ENCODE data around the gene TYW5.
A peak's percentile ranks its signal among the peaks of the same experiment; 100 is the strongest.

TYW5 gene, protein sequence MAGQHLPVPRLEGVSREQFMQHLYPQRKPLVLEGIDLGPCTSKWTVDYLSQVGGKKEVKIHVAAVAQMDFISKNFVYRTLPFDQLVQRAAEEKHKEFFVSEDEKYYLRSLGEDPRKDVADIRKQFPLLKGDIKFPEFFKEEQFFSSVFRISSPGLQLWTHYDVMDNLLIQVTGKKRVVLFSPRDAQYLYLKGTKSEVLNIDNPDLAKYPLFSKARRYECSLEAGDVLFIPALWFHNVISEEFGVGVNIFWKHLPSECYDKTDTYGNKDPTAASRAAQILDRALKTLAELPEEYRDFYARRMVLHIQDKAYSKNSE

DNA sequence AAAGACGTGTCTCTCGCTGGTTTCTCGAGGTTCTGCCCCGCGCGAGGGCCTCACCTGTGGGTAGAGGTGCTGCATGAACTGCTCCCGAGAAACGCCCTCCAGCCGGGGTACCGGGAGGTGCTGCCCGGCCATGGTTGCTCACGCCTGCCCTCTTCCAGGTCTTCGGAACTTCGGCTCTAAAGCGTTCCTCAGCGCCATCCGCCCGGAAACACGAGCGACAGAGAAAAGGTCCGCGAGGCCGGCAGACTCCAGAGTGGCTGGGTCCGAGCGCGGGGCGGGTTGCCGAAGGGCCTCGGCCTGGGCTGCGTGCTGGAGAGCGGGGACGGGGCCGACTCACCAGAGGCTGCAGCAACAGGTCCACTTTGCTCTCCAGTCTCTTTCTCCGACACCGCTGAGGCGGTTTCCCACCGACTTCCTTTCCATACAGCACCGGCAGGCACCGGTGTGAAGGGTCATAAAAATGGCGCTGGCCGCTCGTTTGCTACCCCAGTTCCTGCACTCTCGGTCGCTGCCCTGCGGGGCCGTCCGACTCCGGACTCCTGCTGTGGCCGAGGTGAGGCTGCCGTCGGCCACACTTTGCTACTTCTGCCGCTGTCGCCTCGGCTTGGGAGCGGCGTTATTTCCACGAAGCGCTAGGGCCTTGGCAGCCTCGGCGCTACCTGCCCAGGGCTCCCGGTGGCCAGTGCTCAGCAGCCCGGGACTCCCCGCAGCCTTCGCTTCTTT is at the start of gene TYW5, which contains the start of gene MAIP1:
TSS of gene TYW5 (minus strand) at position 153 of the 723 bp plus-strand sequence. CDS start at position 132, 21 bp downstream.
TSS of gene MAIP1 (plus strand) at position 244 of the 723 bp plus-strand sequence. CDS start at position 461, 217 bp downstream.
- peak; percentile 64 for DNase-seq (ENCODE audit: low read depth)

DNA sequence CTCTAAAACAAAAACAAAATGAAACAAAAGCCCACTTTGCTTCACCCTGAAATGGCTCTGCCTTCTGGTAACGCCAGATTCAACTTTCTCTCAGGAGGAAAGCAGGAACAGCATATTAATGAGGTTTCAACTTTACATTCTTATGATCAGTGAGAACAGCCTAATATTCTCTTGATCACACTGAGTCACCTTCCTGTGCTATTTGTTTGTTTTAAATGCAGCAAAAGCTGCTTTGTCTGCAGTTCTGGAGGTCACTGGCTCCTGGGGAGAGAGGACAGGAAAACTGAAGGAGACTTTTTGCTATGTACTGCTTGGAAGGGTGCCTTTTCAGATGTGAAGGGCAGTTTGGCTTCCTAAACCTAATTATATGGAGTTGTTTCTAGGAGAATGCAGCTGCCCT is 48.2 kb upstream of the TYW5 start:
- no peak for DNase-seq (ENCODE audit: low read depth)

DNA sequence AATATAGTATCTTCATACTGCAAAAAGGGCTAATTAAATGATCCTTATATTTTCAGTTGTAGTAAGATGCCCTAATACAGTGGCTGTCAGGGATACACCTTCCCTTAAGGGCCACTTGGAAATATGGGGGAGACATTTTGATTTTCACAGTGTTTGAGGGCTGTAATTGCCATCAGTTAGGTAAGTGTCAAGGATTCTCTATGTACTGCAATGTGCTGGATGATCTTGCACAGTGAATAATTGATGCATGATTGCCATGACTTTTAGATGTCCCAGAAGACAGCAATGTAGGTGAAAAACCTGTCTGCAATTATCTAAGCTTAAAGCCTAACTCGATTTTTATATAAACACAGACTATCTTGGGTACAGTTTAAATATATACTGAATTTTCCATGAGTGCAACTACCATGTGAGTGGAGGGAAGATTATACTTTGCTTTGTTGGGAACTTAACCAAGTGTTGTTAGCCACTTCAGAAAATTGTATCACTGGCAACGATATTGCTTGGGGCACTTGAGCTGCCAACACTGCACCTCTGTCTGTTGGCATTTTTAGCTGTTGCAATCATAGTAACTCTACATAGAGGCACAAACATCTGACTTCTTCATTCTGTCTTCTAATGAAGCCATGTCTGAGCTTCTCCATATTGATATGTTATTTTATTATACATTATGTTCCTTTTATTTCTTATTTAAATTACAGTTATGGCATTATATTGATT is 45.3 kb upstream of the TYW5 start:
- DNase-seq (ENCODE audit: low read depth), result no peak

DNA sequence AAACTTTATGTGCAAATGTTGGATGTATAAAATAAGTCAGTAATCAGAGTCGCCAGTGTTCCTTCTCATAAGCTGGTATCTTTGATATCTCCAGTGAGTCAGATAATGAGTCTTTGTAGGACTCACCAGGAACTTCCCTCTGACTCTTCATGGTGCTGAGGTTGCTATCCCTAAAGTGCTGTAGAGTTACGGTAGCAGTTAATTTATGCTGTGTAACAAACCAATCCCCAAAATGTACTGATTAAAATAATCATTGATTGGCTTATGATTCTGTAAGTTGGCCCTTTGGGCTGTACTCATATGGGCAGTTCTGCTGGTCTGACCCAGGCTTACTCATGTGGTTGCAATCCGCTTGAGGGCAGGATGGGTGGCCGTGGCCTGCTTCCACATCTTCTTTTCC is 43.9 kb upstream of the TYW5 start:
- no peak for DNase-seq (ENCODE audit: low read depth)

DNA sequence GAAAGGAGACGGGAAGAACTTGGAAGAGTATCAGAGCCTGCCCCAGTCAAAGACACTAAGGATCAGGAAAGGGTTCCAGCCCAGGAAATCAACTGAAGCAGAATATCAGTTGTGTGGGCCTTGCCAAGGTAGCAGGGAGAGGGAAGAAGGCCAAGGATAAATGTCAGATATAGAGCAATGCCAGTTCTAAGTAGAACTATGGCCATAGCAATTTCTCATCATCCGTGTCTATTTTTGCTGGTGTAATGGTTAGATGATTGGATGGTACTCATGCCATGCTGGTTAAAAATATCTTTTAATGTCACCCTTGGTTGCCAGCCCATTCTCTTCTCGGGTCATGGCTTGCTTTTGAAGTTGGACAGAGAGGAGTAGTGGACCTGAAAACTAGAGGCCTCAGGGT is 42.0 kb upstream of the TYW5 start:
- DNase-seq (ENCODE audit: low read depth), result no peak

DNA sequence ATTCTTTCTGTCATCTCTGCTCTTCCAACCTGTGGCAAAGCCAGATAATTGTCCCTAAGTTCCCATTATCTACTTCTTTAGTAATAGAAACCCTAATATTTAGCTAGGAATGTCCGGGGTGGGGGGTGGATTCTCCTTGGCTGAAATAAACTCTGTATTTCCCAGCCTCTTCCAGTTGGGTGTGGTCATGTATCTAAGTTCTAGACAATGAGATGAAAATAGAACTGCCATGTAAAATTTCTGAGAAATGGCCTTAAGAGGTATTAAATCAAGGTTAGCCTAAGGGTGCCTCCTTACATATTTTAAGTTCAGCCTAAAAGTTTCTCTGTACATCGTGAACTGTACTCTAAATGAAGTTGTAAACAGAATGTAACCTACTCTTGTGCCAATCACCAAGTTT is 39.6 kb upstream of the TYW5 start:
- DNase-seq (ENCODE audit: low read depth), result no peak

DNA sequence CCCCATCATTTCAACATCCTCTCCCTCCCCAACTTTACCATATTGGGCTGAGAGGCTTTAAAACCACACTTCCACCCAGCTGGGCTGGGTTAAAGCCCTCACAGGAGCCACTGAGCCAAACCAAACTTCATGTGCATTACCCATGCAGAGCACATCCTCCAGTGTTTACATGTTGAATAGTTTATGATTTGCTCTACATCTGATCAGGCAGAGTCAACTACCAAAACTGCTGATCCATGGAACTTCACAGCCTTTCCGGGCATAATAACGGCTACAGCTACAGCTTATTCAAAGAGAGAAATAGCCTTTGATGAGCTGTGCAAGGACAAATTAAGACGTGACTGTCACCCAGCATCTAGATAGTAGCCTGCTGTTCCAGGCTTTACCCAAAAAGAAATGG is 39.1 kb upstream of the TYW5 start:
- no peak for DNase-seq (ENCODE audit: low read depth)

DNA sequence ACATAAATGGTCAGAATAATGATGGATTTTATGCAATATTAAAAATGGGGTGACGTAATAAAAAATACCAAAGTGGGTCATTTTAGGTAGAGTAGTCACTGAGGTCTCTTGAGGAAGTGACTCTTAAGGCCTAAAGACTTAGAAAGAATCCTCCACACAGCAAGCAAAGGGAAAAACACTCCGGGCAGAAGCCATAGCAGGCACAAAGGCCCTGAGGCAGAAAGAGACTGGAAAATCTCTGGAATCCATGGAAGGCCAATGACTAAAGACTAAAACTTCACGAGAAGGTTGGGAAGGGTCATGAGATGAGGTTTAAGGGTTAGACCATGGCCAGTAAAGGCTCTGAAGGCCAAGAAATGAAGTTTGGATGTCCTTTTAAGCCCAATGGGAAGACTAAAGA is 37.0 kb upstream of the TYW5 start:
- no peak for DNase-seq (ENCODE audit: low read depth)

DNA sequence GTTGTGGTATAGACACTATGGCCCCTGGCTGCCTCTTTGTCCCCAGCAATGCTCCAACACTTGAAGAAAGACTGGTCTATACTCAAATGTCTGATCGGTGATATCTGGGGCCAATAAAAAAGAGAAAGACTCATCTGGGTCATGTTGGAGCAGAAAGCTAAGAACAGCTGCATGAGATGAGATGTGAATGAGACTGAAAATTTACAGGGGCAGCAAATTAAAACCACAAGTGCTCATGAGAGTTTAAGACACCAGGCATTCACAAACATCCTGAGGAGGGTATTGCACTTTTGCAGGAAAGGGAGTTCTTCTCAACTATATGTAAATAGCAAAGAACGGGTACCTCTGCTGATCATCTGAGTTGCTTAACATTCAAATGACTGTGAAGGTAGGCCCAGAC is 36.4 kb upstream of the TYW5 start:
- DNase-seq (ENCODE audit: low read depth), result no peak

DNA sequence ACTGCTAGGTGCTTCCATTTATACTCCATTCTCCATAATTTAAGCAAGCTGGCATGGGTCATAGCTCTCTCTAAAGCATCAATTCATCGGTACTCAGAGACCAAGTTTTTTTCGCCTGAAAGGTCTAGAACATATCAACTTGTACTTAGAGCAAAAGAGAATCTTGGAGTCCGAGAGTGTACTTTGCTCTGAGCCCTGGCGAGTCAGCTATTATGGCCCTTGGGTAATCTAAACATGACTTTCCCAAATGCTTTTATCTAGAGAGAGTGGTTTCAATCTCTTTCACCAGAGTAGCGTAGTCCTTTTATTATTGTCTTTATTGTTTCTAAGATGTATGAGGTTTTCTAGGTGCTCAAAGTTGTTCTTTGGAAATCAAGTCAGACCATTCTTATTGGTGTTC is 34.5 kb upstream of the TYW5 start:
- DNase-seq (ENCODE audit: low read depth), result no peak

DNA sequence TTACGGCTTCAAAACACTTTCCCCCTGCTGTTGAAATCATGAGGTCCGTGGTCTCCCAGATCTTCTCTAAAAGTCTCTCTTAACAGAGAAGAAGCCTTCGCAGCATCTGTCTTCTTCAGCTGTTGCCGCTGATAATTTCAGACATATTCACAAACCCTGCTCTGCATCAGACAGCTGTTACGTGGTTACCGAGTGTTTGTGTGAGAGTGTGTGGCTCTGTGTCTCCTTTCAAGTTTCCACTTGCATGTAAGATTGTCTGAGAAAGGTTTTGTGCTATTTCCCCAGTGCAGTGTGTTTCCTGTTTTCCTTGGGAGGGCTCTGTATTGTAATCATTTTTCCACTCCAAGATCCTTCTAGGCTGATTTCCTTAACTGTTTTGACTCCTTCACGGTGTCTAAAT is 32.9 kb upstream of the TYW5 start:
- no peak for DNase-seq (ENCODE audit: low read depth)

DNA sequence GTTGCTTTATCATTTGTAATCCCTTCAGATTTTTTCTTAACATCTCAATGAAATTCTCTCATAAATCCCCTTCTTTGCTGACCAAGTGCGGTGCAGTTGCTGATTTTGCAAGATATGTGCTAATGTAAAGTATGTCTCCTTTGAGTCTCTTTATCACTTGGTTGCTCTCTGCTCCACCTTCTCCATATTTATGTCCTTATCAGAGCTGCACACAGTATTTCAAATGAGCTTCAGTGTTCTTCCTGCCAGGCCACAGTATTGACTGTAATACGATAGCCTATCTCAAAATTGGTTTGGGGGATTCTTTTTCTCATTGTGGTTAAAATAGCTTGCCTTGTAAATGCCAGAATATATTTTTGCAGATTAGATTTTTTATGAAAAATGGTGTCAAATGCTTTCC is 32.3 kb upstream of the TYW5 start:
- no peak for DNase-seq (ENCODE audit: low read depth)

DNA sequence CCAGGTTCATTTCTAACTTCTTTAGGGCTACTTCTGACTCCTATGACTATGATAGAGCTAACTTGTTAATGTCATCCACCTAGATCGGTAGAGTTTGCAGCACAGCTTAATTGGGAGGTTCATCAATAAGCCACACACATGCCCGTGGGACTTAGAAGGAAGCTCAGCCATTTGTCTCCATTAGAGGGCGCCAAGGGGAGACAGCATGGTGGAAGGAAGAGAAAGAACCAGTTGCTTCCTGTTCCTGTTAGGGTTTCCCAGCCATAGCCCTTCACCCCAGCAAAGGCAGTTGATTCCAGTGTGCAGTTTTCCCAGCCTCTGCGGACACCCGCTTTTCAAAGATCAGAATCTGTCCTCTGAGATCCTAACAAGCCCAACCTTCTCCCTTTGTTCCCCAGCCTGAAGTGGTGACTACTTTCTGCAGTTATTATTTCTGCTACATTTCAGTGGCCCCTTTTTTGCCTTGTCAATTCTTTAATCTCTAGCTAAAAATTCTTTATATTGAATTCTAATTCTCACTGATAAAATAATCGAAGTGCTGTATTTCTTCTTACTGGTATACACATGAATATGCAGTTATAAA is 30.4 kb upstream of the TYW5 start:
- DNase-seq (ENCODE audit: low read depth), result peak; percentile 48

DNA sequence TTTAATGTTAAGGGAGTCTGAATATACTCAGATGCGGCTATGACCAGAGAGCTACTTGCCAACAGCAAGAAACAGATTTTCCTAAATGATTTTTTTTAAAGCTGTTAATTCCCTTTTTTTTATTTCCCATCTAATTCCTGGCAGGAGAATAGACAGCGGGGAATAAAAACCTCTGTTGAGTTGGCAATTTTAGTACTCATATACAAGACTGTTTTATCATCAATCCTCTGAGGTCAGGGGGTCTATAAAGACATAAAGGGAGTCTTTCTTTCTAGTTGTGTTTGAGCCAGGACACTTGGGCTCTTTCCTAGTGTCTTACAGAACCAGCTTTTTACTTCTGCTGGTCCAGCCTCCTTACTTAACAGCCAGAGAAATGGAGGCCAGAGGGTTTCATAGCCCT is 29.5 kb upstream of the TYW5 start:
- no peak for DNase-seq (ENCODE audit: low read depth)

DNA sequence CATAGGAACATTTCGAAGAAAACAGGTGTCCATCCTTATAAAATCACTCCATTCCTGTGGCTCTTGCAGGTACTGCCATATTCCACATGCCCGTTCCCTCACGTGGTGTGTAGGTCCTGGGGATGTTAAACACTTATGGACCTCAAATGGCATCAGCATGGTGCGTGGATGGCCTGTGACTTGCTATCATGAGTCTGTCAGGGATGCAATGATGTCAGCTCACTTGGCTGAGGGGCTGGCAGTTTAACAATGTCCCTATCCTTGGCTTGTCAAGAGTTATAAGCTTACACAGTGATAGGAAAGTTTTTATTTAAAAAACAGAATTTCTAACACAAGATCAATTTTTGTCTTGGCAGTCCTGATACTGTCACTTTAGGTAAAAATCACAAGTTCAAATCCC is 28.9 kb upstream of the TYW5 start:
- DNase-seq (ENCODE audit: low read depth), result no peak

DNA sequence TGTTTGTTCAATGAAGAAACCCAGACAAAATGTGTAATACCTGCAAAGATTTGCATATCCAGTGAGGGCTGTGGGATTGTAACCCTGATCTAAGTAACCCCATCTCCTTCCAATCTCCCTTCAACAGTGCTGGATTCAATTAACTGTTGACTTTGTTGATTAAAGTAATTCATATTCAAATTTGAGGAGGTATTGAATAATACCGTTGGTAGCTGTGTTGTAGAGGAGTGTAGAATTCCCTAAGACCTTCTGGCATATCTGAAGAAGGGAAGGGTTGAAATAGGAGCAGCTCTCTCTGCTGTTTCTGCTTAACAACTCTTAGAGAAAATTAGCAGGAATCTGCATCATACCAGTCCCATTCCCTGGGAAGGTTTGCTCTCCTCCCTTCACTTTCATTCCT is 28.2 kb upstream of the TYW5 start:
- no peak for DNase-seq (ENCODE audit: low read depth)

DNA sequence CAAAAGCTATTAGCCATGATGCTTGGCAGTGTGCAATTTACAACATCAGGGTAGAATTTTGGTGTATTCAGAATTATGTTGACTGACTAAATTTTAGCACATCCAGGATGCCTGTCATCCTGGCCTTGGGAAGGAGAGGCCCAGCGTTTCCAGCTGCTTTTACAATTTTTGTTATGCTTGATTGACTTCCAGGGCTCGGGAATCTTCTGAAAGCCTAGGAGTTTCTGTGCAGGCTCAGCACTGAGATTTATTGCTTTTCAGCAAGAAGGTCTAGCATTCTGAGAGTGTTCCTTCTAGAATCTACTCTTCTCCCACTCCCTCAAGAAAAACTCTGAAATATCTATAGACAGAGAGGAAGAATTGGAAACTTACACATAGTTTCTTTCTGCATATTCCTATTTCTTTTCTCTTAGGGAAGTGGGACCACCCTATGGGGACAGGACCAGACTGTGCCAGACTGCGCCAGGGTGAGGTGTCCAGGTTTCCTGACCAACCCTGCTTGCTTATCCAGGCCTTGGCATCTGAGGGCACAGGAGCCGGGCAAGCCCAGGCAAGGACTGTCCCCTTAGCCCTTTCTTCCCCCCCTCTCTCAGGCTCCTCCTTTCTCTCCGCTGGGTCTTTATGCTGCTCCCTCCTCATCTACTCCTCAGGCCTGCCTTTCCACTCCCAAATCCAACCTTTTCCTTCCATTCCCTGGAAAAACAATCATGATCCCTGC is 27.0 kb upstream of the TYW5 start:
- no peak for DNase-seq (ENCODE audit: low read depth)

DNA sequence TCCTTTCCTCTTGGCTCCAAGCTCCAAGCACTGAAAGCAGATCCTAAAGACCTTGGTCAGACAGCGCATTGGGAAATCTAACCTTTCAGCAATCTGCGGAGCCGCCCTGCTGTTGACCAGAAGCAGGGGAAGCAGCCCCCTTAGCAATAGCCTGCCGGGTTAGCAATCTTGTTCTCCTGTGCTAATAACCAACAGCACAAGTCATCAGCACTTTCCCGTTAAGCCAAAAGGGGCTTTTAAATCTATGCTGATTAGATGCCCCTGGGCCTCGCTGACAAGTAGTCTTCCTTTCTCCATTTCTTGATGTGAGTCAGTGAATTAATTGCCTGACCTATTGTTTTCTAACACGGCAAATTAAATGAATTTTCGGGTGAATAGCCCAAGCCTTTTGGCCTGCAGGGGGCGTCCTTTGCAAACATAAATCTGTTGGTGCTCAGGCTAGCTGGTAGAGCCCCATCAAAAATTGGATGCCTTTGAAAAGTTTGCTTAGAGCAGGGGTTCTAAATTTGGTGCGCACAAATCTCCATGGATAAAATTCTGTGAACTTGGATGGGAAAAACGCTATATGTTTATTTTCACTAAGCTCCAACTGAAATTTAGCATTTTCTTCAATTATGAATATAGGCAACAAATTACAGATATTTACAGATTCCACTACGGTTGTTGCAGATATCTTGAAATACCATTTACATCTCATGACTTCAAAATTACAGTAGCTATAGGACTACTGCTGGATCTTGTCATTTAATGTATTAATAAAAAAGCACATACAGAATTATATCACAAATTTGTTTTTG is 24.7 kb upstream of the TYW5 start:
- peak; percentile 74 for DNase-seq (ENCODE audit: low read depth)

DNA sequence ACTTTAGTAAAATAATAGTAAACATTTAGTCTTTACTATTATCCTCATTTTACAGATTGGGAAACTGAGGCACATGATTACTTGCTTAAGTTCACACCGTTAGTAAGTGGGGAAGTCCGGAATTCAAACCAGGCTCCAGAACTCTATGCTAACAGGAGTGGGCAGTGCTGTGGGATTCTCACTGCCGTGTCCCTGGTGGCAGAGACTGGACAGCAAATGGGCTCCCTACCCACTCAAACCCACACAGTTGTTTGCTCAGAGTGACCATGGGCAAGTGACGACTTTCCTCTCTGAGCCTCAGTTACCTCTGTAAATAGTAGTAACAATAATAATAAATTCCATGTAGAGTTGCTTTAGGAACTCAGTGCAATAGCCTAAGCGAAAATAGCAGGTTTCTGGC is 24.1 kb upstream of the TYW5 start:
- no peak for DNase-seq (ENCODE audit: low read depth)

DNA sequence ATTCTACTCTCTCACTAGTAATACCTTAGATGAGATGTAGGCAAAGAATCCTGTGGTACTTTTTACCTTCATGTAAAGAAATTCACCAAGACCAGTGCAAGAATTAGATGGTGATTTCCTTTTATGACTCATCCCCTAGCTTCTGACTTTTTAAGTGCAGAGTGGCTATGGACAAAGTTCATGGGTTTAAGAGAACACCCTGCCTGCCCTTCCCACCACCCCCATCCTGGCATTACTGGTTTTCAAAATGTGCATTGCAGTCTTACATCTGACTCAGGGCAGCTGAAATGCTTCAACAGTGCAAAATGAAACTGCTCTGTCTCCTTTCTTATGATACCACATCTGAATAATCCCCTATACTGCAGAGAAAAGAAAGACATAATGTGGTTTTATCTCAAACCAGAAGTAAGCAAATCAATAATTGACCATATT is 22.7 kb upstream of the TYW5 start:
- peak; percentile 81 for DNase-seq (ENCODE audit: low read depth)

DNA sequence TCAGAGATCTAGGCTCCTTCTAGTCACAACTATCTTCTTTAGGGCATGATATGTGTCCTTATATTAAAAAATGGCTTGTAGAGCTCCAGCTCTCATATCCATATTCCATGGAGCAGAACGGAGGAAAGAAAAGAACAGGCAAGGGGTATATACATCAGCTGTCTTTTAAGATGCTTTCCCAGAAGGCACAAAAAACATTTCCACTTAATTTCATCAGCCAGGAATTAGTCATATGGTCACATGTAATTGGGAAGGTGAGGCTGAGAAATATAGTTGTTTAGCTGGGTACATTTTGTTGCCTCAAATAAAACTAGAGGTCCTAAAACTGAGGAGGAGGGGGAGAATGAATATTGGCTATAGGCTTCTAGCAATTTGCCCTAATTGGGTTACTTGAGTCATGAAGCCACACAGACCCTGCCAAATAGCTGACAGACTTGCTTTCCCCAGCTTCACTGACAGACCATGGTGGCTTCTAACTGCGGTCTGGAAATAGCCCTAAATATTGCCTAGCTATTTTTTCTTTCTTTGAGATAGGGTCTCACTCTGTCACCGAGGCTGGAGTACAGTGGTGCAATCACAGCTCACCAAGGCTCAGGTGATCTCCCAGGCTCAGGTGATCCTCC is 20.1 kb upstream of the TYW5 start:
- no peak for DNase-seq (ENCODE audit: low read depth)

Data from stromal cell of bone marrow (primary cell).